BJ (cell line): ENCODE data around the gene NOXO1. TPM values are rescaled to one million over a fixed set of nuclear protein-coding genes. Genes with fewer than 3 reads are reported as not detected.
A peak's percentile ranks its signal among the peaks of the same experiment; 100 is the strongest.

ENCODE experiments used
- CTCF ChIA-PET: fragments of 350-600 bp; formaldehyde crosslinking; extraction: SDS; loops from one replicate; lab custom pipeline; 2021; ENCODE audit warnings: antibody characterized with exemption, inconsistent platforms; lab: Yijun Ruan, JAX
- POLR2A ChIA-PET: fragments of 300-600 bp; sonication (Branson Sonifier 250); formaldehyde crosslinking; extraction: SDS; loops from one replicate; lab custom pipeline; 2021; ENCODE audit warnings: antibody characterized with exemption; lab: Charles Lee
- DNase-seq: peaks from one replicate; pipeline ENCODE4 v3.0.0-alpha.2; 2011; ENCODE audit warnings: low read depth
- H3K27me3 ChIP-seq: 2 replicates; pipeline ENCODE4 v1.6.0; 2011; ENCODE audit warnings: low read length; ENCODE audit not compliant: control insufficient read depth, insufficient read depth
- H3K36me3 ChIP-seq: 2 replicates; pipeline ENCODE4 v1.5.1; 2011; ENCODE audit warnings: low read length; ENCODE audit not compliant: control insufficient read depth, insufficient read depth
- H3K4me3 ChIP-seq: 2 replicates; pipeline ENCODE4 v1.5.1; 2011; ENCODE audit warnings: low read depth, mild to moderate bottlenecking, control low read depth, low read length
- CTCF ChIP-seq: IDR thresholded peaks from 2 replicates; pipeline ENCODE4 v1.5.1; 2011; ENCODE audit warnings: low read depth, mild to moderate bottlenecking, control low read depth, inconsistent platforms, low read length, moderate library complexity; ENCODE audit not compliant: insufficient read depth
- polyA plus RNA-seq: library from polyadenylated mRNA; depleted of rRNA; stranded (reverse); fragments of >200 nt; gene quantifications from 2 replicates; pipeline ENCODE4 v1.2.3, GENCODE V29; 2011

The NOXO1 gene
- polyA plus RNA-seq, 1 experiment, result 0.17 TPM

- ChIA-PET CTCF (interaction anchor here (1.4 kb wide), 1 partner anchor 13 kb away, joined by 4 read pairs; no protein-coding TSS in a partner anchor), POLR2A (no interaction called here)
- peaks cover 6% of the 10 kb centered on the region for H3K36me3 ChIP-seq
- DNase-seq, result no peak
- H3K4me3 ChIP-seq, result peak overlapping the region; percentile 41
- TF ChIP-seq CTCF, result no peak
- peaks cover 2% of the 10 kb centered on the region; the same call in 1 of the 2 replicates for H3K27me3 ChIP-seq
These were observed 10.3 kb upstream of the NOXO1 start for GRCh38 chr16:1991588-1991947.

- ChIA-PET CTCF (no interaction called here), POLR2A (no interaction called here)
- DNase-seq, result no peak
These were observed 9.9 kb upstream of the NOXO1 start for GRCh38 chr16:1991135-1991551.

GRCh38 chr16:1990351-1991134, 9.3 kb upstream of the NOXO1 start:
- Histone ChIP-seq H3K36me3 (peaks cover 15% of the 10 kb centered on the region), H3K27me3 (peaks cover 2% of the 10 kb centered on the region; the same call in 1 of the 2 replicates), H3K4me3 (peak overlapping the region; percentile 29)
- ChIA-PET POLR2A (no interaction called here), CTCF (no interaction called here)
- no peak for TF ChIP-seq CTCF
- DNase-seq, result no peak

More at GRCh38 chr16:1991135-1991551, 9.9 kb upstream of the NOXO1 start:
- H3K4me3 ChIP-seq, result no peak overlapping the region
- peaks cover 2% of the 10 kb centered on the region; the same call in 1 of the 2 replicates for H3K27me3 ChIP-seq
- no peak for TF ChIP-seq CTCF
- H3K36me3 ChIP-seq, result peaks cover 9% of the 10 kb centered on the region

- Histone ChIP-seq H3K4me3 (peak overlapping the region; percentile 29), H3K27me3 (peaks cover 2% of the 10 kb centered on the region; the same call in 1 of the 2 replicates), H3K36me3 (peaks cover 15% of the 10 kb centered on the region)
- no peak for TF ChIP-seq CTCF
- ChIA-PET POLR2A (no interaction called here), CTCF (no interaction called here)
- no peak for DNase-seq
These were observed 8.8 kb upstream of the NOXO1 start for GRCh38 chr16:1990101-1990350.

- Histone ChIP-seq H3K4me3 (peak within 1 kb of the TSS; percentile 29), H3K36me3 (peaks cover 15% of the 10 kb centered on the region), H3K27me3 (peaks cover 2% of the 10 kb centered on the region; the same call in 1 of the 2 replicates)
- CTCF ChIA-PET, result no interaction called here
- TF ChIP-seq CTCF, result no peak
- no peak for DNase-seq
- POLR2A ChIA-PET, result no interaction called here
These were observed 8.2 kb upstream of the NOXO1 start, which contains the start of gene SYNGR3 for GRCh38 chr16:1989209-1990100. TSS of gene SYNGR3 (plus strand) at chr16:1989970. CDS start at chr16:1990103, 133 bp downstream.
